OCI-LY1 (cell line): ENCODE results near the gene PMM1.
A peak's percentile ranks its signal among the peaks of the same experiment; 100 is the strongest.

Experiments used
- CTCF ChIP-seq: fragments of 200-600 bp; sonication (generic), shearing (Covaris generic); IDR thresholded peaks from 2 replicates; pipeline ENCODE4 v1.5.1; 2017; ENCODE audit warnings: mild to moderate bottlenecking, antibody characterized with exemption, low read length, moderate library complexity, mixed read lengths
- EZH2 ChIP-seq: fragments of 200-600 bp; sonication (generic), shearing (Covaris generic); IDR thresholded peaks from 2 replicates; pipeline ENCODE4 v1.8.0; 2017; ENCODE audit warnings: borderline replicate concordance, mixed run types, mild to moderate bottlenecking, antibody characterized with exemption, low read length, moderate library complexity, mixed read lengths

- TF ChIP-seq CTCF (peak; percentile 91), EZH2 (no peak)
Measured at GRCh38 chr22:41543854-41544670, 45.6 kb downstream of the PMM1 start, which contains the start of gene POLR3H.
